CD4-positive, alpha-beta T cell treated with Interleukin-4 for 1 hour (primary cell): ENCODE results near the gene CAGE1.

Source experiments
- DNase-seq, 2 donors: peaks; one replicate each; pipeline ENCODE4 v3.0.0-alpha.2; 2020 to 2022

The CAGE1 gene

DNA sequence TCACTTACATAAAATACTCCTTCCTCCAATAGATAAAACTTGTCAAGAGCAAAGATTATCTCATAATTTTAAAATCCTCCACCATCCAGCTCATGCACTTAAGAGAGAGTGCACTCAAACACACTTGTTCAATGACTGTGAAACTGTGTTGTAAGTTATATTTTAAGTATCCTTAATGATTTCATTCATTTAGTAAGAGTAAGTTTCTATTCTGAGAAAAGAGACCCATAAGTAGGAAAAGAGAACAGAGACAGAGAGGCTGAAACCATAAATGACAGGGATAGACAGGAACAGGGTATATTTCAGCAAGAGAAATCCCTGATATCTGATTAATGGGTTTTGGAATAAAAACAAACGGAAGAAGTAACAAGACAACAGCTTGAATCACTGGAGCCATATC is 84.7 kb downstream of the CAGE1 start:
- DNase-seq = no peak

- no peak for DNase-seq
Measured at GRCh38 chr6:7301702-7302101, 87.8 kb downstream of the CAGE1 start.

- DNase-seq = no peak
Measured at GRCh38 chr6:7300926-7301325, 88.6 kb downstream of the CAGE1 start.

DNA sequence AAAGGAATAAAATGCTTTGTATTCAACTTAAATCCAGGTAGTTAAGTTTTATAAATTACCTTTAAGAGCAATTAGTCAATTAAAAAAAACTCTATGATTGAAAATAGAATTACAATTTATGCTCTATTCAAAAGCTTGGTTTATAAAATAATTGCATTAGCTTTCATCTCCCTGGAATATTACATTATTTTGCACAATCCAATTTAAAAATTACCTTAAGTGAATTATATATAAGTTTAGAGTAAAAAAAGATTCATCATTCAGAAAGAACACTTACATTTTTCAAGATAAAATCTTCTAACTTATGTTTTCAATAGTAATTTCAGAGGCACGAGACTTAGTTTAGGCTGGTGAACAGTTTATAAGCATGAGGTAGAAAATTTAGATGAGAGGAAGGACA is 91.4 kb downstream of the CAGE1 start:
- no peak for DNase-seq

DNA sequence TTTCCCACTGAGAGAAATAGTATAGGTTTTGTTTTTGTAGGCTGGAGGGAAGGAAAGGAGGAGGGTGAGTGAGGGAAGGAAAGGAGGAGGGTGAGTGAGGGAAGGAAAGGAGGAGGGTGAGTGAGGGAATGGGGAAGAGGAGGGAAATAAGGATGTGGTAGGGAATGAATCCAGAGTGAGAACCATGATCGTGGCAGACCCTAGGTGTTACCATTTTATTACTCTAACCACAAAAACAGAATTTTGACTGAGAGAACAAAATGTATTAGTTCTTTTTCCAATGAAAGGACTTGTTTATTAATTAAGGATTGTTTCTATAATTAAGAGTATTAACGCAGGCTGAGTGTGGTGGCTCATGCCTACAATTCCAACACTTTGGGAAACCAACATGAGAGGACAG is 92.9 kb downstream of the CAGE1 start:
- DNase-seq = no peak

DNA sequence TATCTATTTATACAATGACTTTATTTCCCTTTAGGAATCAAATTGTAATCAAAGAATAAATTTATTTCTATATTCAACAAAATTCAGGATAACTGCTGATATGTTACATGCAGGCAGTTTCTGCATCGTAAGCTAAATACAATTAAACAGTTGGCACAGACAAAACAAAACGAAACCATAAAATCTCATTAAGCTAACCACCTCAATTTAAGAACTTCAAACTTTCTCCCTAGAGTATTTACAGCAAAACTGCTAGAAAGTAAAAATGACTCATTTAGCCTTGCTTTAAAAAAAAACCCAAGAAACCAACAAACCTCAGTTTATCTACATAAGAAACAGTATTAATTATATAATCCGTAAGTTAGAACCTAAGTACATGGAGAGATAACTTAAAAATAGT is 93.6 kb downstream of the CAGE1 start:
- DNase-seq = no peak

- DNase-seq = no peak
Measured at GRCh38 chr6:7292596-7293255, 96.8 kb downstream of the CAGE1 start.

- DNase-seq = no peak
Measured at GRCh38 chr6:7290079-7290478, 99.5 kb downstream of the CAGE1 start.

DNA sequence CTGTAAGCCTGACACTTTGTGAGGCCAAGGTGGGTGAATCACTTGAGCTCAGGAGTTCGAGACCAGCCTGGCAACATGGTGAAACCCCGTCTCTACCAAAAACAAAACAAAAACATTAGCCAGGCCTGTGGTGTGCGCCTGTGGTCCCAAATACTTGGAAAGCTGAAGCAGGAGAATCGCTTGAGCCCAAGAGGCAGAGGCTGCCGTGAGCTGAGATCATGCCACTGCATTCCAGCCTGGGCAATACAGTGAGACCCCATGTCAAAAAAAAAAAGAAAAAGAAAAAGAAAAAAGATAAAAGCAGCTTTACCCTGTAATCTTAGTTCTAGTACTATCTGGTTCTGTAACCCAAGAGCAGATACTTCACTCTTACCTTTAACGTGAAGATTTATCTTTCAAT is 104.1 kb downstream of the CAGE1 start:
- DNase-seq = no peak

DNA sequence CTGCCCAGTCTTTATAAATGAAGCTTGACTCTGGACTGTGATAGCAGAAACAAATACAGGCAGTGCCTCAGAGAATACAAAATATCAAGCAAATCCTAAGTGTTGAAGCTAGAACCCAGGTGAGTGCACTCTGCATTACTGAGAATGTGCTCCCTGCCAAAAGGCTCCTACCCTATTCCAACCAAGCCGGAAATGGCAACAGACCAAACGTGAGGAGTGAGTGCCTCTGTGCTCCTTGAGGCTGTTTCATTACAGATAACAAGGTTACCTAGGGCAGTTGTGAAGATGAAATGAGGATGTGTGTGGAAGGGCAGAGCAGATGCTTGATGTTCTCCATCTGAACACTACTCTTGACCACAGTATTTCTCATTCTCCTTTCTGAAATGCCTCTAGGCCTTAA is 105.9 kb downstream of the CAGE1 start:
- no peak for DNase-seq

DNA sequence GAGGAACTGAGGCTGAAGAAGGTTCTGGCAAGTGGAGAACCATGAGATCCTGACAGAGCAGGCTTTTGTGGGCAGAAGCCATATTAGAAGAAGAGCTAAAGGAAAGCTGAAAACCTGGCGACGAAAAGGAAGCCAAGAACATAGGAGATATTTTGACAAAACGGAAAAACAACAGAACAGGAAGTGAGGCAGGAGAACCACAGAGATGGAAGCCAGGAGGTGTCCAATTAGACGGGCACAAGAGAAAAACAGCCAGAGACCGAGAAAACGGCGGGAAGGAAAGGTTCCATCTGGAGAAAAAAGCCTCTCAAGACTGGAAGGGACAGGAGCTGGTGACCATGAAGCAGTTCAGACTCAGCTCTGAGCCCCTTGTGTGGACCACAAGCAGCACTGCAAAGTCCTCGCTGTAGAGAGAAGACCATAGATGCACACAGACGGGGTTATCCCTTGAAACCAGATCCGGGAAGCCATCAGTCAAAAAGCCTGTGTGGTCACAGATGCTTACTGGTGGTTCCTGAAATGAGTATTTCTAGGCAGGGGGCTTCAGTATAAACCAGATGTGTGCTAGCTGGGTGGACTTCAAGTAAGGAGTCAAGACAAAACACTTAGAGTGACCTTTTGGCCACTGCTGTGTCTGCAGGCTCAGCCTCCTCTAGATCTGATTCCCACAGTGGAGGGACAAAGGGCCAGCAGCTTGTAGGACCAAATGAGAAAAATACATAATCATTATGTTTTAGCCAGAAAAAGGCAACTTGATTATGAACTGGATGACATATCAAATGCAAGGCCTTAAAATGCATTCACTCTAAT is 107.2 kb downstream of the CAGE1 start:
- no peak for DNase-seq
